GM19025 (cell line): ENCODE data around the gene TMEM41B.
"Not testable (repeated sequence)": the region's sequence is repeated elsewhere in the genome, so short reads cannot be mapped to it uniquely, and the experiment has no call there.

ENCODE experiments used
- ATAC-seq: cut with Tn5 transposase; IDR thresholded peaks from one replicate; pipeline ENCODE4 v1.9.1; 2021; ENCODE audit warnings: mild to moderate bottlenecking, low read depth, moderate library complexity; ENCODE audit not compliant: unreplicated experiment

The TMEM41B gene

DNA sequence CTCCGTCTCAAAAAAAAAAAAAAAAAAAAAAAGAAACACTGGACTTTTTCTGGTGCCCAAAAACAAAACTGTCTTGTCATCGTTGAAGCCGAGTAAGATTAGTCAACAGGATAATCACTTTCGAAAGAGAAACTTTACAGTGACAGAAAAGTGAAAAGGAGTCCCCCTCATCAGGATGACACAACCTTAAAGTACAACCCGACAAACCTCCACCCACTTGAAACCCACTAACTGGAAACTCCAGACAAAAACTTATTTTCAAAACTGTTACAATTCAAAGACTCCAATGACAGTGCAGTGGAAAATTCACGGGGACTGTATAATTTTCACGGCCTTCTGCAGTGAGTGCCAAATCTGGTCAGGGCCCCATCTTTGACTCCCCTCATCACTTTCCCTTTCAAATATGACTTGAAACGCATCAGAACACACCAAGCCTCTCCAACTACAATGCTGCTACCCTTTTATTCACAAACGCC lies 50.5 kb downstream of the TMEM41B start:
- ATAC-seq, result peak; percentile 79

DNA sequence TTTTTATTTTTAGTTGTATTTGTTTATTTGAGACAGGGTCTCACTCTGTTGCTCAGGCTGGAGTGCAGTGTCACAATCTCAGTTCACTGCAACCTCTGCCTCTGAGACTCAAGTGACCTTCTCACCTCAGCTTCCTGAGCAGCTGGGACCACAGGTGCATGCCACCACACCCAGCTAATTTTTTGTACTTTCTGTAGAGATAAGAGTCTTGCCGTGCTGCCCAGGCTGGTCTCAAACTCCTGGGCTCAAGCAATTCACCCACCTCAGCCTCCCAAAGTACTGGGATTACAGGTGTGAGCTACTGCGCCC lies 53.6 kb downstream of the TMEM41B start:
- not testable (repeated sequence) for ATAC-seq

DNA sequence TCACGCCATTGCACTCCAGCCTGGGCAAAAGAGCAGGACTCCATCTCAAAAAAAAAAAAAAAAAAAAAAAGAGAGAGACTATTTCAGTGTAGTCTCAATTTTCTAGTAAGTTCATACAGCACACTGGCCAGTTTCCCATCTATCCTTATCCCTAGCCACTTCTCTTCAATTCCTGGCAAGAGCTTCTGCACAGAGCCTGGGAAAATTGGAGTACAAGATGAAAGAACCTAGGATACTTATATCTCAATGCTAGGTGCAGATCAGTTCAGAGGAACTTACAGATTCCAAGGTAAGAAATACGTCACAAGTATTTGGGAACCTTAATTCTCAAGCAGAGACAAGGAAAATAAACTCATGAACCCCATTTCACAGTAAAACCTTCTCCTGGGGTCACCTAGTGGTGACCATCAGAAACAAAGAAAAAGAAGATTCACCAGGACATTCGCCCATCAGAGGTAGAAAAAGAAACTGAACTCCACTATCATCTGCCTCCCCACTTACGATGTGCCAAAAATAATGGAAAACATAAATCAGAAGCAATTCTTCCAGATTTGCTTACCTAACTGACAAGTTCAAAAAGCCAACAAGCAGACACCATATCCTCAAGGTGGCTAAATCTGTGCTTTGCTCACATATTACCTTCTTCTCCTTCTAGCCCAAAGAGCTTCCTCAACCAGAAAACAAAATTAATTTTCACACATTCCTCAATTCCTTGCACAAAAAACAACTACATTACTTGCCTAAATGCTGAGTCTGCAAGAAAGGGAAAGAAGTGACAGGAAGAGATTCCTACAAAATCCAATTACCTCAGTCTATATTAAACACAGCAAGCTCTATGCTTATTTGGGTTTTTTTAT lies 54.2 kb downstream of the TMEM41B start:
- no peak for ATAC-seq

DNA sequence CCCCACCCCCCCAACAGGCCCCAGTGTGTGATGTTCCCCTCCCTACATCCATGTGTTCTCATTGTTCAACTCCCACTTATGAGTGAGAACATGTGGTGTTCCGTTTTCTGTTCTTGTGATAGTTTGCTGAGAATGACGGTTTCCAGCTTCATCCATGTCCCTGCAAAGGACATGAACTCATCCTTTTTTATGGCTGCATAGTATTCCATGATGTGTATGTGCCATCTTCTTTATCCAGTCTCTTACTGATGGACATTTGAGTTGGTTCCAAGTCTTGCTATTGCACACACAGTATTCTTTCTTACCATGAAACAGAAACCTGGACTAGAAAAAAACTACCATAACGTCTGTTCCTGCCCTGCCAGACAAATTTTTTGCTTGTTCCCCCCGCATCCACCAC lies 56.1 kb downstream of the TMEM41B start:
- not testable (repeated sequence) for ATAC-seq

DNA sequence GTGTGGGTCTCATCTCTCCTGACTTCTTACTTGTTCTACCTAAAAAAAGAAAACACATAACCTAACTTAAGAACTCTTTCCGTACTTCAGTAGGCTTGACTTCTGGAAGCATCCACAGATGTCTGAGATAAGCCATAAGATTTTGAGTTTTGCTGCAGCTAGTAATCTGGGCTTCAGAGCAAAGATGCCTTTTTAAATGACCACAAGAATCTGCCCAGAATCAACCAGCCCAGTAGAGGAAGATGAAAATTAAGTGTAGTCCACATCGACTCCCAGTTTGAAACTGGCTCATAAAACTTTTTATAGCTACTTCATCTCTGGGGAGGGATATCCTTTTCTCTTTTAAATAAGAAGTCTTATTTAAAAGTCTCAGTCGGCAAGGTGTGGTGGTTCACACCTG lies 60.0 kb downstream of the TMEM41B start:
- ATAC-seq, result no peak

DNA sequence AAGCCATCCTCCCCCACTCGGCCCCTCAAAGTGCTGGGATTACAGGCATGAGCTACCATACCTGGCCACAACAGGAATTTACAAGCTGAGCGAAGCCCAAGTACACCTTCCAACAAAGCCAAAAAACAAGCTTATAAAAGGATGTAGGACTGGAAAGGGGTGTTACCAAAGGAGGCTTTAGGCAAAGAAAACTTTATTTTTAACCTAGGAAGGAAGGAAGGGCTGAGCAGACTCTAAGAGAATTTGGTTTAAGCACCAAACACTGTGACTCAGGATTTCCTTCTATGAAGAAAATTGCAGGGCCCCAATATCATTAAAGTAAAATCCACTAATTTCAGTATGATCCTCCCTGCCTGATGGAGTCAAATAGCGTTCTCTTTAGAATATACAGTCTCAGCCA lies 61.3 kb downstream of the TMEM41B start:
- no peak for ATAC-seq

DNA sequence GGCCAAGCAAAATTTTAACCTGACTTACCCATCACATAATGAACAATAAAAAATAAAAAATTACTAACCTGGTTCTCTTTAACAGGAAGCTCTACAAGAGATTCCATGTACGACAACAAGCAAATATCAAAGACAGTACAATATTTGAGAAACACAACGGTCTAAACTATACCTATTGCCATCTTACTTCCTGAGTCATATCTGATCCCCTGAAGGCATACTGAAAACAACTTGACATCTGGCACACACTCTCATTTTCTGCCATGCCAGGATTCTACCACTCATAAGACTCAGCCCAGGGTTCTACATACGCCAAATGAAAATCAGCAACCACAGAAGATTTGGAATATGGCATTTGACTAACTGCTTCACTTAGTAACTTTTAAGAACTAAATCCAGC lies 63.1 kb downstream of the TMEM41B start:
- ATAC-seq, result no peak

DNA sequence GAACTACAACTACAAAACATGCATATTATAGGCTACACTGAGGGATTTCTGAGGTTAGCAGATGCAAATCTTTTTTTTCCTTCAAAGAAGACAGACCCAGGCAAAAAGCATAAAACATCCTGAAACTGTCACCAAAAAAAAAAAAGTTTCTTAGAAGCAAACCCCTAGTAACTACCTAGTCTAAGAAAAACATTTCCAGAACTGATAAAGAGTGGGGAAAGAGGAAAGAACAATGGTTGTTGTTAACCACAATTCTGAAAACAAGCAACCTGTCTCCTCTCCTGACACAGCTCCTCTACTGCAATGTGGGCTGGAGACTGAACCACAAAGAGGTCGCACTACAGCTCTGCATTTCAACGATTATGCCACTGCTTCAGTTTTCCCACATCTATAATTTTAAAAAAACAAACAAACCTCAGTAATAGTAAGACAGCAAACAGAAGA lies 64.2 kb downstream of the TMEM41B start:
- peak; percentile 60 for ATAC-seq

DNA sequence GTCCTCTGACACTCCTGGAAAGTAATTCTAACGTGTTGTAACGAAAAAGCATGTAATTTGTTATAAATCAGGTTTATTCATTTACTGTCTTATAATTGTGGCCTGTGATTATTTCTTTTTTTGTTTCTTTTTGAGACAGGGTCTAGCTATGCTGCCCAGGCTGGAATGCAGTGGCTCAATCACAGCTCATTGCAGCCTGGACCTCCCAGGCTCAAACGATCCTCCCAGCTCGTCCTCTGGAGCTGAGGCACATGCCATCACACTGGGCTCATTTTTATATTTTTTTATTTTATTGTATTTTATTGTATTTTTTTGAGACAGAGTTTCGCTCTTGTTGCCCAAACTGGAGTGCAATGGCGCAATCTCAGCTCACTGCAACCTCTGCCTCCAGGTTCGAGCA lies 65.1 kb downstream of the TMEM41B start:
- no peak for ATAC-seq

DNA sequence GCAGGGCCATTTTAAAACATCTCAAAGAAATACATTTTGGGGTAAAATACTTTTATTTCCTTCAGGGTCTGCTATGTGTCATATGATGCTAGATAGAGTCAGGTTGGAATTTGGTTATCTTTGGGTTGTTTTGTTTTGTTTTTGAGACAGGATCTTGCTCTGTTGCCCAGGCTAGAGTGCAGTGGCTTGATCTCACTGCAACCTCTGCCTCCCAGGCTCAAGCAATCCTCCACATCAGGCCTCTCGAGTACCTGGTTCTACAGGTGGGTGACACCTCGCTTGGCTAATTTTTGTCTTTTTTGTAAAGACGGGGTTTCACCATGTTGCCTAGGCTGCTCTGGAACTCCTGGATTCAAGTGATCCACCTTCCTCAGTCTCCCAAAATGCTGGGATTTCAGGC lies 66.5 kb downstream of the TMEM41B start:
- no peak for ATAC-seq

DNA sequence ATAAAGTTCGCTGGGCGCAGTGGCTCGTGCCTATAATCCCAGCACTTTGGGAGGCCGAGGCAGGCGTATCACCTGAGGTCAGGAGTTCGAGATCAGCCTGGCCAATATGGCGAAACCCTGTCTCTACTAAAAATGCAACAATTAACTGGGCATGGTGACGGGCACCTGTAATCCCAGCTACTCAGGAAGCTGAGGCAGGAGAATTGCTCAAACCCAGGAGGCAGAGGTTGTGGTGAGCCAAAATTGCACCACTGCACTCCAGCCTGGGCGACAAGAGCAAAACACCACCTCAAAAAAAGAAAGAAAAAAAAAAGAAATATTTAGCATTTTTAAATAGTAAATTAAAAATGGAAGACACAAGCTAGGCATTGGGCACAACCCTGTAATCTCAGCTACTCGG lies 78.2 kb downstream of the TMEM41B start:
- not testable (repeated sequence) for ATAC-seq

DNA sequence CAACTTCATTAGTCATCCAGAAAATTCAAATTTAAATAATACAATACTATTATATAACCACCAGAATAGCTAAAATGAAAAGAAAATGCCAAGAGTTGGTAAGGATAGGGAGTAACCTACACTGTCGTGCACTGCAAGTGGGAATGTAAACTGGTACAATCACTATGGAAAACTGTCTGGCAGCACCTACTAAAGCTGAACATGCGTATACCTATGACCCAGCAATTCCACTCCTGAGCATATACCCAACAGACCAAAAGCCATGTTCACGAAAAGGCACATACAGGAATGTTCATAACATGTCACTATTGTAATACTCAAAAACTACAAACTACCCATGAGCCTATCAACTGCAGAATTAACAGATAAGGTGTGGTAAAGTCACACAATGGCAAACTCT lies 81.9 kb downstream of the TMEM41B start:
- no peak for ATAC-seq

DNA sequence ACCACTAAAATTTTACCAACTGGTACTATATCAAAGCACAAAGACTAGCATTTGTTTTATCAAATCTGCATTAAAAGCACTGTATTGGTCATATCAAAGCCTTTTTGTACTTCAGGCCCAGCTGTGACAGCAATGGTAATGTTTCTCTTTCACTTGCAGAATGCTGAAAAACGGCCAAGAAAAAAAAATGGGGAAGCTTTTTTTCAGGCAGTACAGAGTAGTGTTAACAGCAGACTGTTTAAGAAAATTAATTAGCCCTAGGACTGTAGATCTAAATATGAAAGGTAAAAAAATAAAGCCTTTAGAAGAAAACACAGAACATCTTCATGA lies 82.6 kb downstream of the TMEM41B start:
- ATAC-seq, result no peak
